ENCODE results near the gene SKI. TPM values are rescaled to one million over a fixed set of nuclear protein-coding genes. Genes with fewer than 3 reads are reported as not detected.

The SKI gene
- total and polyA plus RNA-seq, 9 of the 15 experiments (the other 6 are each of a cell fraction or from before 2014, with no cell fraction given): 0.10 to 60.5 (median 4.6) TPM

GRCh38 chr1:2212532-2213491, 15.3 kb upstream of the SKI start (continued):
- TF ChIP-seq NR0B1 (IDR thresholded peaks at IDR 0.05; ENCODE audit: partially characterized antibody) (no peak), ATF7 (IDR thresholded peaks at IDR 0.05) (peak; percentile 99), FOXK1 (CRISPR knock-in tag; IDR thresholded peaks at IDR 0.05; ENCODE audit: borderline replicate concordance) (no peak), NFE2L1 (tag; IDR thresholded peaks at IDR 0.05; ENCODE audit: borderline replicate concordance, low read depth) (no peak), ZNF740 (CRISPR knock-in tag; IDR thresholded peaks at IDR 0.05) (no peak), ZNF740 (tag; IDR thresholded peaks at IDR 0.05) (no peak), ZNF551 (CRISPR knock-in tag; IDR thresholded peaks at IDR 0.05) (no peak), PYGO2 (tag; IDR thresholded peaks at IDR 0.05) (no peak), GATAD2A (IDR thresholded peaks at IDR 0.05) (peak; percentile 92; the same call in 1 of the 2 replicates), TOE1 (IDR thresholded peaks at IDR 0.05; ENCODE audit: borderline replicate concordance) (no peak), TOE1 (CRISPR knock-in tag; IDR thresholded peaks at IDR 0.05; ENCODE audit: borderline replicate concordance, low read depth) (peak; percentile 71; the same call in 1 of the 2 replicates), CCNT2 (IDR thresholded peaks at IDR 0.05; ENCODE audit: borderline replicate concordance, extremely low read depth, insufficient read length, low read depth, low read length) (peak; percentile 25), NR4A1 (CRISPR knock-in tag; IDR thresholded peaks at IDR 0.05) (no peak), NR4A1 (tag; IDR thresholded peaks at IDR 0.05) (peak; percentile 68; the same call in 1 of the 2 replicates), ATF1 (CRISPR knock-in tag; IDR thresholded peaks at IDR 0.05) (no peak), ATF1 (tag; IDR thresholded peaks at IDR 0.05) (peak; percentile 78), ZNF766 (CRISPR knock-in tag; conservative IDR thresholded peaks at IDR 0.05) (peak; percentile 70; the same call in 1 of the 2 replicates), YBX1 (IDR thresholded peaks at IDR 0.05) (no peak), HDAC8 (tag; IDR thresholded peaks at IDR 0.05) (peak; percentile 88), FOSL1 (tag; conservative IDR thresholded peaks at IDR 0.05) (peak; percentile 53; the same call in 1 of the 2 replicates), RBM15 (IDR thresholded peaks at IDR 0.05; ENCODE audit: insufficient read depth, low read length) (no peak), CTBP1 (IDR thresholded peaks at IDR 0.05; ENCODE audit: borderline replicate concordance) (peak; percentile 90)
- TF ChIP-seq, protein P1, sequence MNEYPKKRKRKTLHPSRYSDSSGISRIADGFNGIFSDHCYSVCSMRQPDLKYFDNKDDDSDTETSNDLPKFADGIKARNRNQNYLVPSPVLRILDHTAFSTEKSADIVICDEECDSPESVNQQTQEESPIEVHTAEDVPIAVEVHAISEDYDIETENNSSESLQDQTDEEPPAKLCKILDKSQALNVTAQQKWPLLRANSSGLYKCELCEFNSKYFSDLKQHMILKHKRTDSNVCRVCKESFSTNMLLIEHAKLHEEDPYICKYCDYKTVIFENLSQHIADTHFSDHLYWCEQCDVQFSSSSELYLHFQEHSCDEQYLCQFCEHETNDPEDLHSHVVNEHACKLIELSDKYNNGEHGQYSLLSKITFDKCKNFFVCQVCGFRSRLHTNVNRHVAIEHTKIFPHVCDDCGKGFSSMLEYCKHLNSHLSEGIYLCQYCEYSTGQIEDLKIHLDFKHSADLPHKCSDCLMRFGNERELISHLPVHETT (CRISPR knock-in tag; conservative IDR thresholded peaks at IDR 0.05 in 1 of 2, IDR thresholded peaks at IDR 0.05 in 1 of 2): peak in 1 of 2 experiments; percentile 76; a peak in 2 of 4 replicates

Data from K562 (cell line).